ENCODE results near the gene TLCD3A.
"Not testable (repeated sequence)": the region's sequence is repeated elsewhere in the genome, so short reads cannot be mapped to it uniquely, and the experiment has no call there.

TLCD3A gene

DNA sequence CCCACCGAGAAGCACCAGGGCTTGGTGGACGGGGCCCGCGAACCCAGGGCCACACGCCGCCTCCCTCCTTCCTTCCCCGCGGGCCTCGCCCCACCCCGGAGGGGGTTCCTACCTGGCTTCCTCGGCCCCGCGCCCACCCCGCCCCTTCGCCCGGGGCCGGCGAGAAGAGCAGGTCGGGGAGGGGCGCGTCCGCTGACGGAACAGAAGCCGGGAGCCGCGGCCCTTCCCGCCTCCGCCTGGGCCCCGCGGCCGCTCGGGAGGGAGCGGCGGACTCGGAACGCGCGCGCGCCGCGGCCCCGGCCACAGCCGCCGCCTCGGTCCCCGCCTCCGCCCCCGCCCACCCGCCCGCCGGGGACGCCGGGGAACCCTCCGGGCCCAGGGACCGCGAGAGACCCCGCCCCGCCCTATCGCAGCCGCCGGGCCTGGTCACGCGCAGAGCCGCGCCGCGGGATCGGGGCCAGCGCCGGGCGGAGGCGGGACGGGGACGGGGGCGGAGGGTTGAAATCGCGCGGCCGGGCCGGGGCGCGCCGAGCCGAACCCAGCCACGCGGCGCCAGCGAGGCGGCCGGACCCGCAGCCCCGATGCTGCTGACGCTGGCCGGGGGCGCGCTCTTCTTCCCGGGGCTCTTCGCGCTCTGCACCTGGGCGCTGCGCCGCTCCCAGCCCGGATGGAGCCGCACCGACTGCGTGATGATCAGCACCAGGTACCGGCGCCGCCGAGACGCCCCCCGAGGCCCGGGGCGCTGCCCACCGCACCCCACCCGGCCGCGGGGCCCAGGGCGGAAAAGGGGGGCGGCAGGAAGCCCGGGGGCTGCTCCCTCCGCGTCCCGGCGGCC, at the start of gene TLCD3A:
TLCD3A (plus strand) TSS at position 530 of the 835 bp plus-strand sequence; CDS start at position 582, 52 bp downstream.
- DNase-seq: peak; percentile 35 to 56

DNA sequence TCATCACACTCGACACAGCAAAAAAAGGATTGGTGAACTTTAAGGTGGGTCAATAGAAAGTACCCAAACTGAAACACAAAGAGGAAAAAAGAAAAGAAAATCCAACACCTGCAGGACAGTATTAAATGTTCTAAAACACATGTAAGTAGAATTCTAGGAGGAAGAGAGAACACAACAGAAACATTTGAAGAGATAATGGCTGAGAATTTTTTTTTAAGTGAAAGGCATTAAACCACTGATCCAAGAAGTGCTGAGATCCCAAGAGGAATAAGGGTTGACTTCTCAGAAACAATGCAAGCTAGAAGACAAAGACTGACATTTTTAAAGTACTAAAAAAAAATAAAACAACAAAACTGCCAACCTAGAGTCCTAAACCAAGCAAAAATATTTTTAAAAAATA, 49.4 kb upstream of the TLCD3A start:
- DNase-seq: no peak

DNA sequence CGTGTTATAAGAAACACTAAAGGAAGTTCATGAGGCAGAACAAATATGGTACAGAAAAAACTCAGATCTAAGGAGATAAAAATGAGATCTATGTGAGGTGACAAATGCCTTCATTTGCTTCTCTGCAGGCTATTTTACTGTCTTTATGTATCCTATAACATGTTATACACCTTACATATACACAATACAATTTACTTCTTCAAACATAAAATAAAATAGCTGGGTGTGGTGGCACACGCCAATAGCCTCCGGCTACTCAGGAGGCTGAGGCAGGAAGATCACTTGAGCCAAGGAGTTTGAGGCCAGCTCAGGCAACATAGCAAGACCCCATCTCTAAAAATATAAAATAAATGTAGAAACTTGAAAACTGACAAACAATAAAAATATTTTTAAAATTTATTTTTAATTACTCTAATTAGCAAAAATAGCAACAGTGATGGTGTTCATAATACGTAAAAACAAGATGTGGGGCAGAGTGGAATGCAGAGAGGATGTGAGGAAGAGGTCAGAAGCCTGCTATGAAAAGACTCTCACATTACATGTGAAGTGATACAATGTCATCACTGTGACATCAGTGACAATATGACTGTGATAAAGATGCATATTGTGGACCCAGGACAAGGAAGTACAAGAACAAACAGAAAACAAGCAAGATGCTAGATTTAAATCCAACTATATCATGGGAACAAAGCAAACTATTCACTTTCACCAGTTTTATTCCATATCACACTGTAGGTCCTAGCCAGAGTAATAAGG, 48.7 kb upstream of the TLCD3A start:
- no peak for DNase-seq

DNA sequence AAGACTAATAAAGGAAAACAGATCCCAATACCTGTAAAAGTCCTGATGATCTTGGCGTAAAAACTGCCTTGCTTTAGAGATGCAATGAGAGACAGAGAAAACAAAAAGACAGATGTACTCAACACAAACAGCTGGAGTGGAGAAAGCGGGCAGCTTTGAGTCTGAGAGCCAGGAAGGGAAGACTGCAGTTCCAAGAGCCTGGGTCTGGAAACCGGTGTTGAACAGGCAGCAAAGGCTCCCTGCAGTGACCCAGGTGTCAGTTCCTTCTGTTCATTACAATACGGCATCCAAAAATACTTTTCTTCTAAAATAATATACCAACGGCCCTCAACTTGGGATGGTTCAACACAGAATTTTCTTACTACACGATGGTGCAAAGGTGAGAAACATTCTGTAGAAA, 47.4 kb upstream of the TLCD3A start:
- no peak for DNase-seq

DNA sequence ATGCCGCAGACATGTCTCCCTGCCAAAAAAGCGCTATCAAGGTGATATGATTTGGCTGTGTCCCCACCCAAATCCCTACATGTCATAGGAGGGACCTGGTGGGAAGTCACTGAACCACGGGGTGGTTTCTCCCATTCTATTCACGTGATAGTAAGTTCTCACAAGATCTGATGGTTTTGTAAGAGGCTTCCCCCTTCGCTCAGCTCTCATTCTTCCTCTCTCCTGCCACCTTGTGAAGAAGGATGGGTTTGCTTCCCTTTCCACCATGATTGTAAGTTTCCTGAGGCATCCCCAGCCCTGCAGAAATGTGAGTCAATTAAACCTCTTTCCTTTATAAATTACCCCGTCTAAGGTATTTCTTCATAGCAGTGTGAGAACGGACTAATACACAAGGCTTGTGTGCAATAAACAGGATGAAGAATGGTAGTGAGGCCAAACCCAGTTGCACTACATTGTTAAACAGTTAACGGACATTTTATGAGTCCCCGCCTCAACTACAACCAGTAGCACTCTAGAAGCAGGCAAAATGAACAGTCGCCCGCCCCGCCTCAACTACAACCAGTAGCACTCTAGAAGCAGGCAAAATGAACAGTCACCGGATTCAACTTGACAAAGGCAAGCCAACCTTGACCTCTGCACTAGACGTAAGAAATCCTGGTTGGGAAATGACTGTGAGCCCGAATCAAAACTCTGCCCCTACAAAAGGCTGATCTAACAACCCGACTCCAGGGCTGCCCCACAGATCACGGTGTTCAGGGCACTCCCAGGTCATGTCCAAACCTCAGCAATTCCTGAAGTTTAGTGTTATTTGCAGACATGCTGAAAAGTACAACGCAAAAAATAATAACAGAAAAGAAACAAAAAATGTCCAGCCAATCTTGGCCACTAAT, 44.1 kb upstream of the TLCD3A start:
- peak; percentile 11 to 15 for DNase-seq

DNA sequence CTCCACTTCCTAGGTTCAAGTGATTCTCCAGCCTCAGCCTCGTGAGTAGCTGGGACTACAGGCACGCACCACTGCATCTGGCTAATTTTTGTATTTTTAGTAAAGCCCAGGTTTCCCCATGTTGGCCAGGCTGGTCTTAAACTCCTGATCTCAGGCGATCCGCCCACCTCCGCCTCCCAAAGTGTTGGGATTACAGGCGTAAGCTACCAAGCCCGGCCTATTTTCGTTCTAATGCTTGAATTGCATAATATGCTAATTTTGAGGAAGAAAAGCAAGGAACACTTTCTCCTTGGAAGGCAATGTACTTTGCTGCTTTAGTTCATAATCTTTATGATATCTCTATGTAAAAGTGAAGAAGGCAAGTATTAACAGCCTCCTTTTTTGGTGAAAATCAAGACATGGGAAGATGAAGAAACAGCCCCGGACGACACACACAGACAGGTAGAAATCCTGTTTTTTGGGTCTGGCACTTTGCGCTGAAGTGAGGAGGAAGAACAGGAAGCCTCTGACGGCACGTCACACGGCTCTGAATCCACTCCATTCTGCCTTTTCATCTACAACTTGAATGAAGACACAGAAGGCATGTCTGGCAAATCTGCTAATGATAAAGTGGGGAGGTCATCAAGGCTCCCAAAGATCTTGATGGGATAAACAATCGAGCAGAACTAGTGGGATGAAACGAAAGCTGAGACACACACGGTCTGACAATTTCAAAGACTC, 42.7 kb upstream of the TLCD3A start:
- DNase-seq: no peak

DNA sequence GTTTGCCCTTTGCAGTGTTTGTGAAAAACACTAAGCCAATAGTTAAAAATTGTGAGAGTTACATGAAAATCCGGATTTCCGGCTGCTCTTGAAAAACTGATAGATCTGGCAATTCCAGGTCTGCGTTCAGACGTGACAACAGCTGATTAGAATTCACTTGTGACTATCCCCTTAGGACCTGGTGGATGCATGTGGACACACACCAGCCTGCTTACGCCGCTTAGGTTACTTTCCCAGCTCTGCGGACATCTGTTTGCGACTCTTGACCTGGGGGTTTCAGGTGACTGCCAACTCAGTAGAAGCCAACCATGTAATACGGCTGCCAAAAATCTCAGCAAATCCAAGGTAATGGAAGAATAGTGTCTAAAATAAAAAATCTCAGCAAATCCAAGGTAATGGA, 42.0 kb upstream of the TLCD3A start:
- DNase-seq: no peak

DNA sequence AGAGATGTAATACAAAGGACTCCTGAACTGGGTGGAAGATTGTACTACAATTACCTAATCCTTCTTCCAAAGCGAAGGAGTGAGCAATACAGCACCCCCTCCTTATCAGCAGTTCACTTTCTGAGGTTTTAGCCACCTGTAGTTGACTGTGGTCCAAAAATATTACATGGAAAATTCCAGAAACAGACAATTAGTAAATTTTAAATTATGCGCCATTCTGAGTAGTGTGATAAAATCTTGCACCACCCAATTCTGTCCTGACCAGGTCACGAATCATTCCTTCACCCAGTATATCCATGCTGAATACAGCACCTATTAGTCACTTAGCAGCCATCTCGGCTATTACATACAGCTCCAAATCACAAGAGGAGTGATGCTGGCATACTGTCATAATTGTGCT, 41.0 kb upstream of the TLCD3A start:
- DNase-seq: no peak

DNA sequence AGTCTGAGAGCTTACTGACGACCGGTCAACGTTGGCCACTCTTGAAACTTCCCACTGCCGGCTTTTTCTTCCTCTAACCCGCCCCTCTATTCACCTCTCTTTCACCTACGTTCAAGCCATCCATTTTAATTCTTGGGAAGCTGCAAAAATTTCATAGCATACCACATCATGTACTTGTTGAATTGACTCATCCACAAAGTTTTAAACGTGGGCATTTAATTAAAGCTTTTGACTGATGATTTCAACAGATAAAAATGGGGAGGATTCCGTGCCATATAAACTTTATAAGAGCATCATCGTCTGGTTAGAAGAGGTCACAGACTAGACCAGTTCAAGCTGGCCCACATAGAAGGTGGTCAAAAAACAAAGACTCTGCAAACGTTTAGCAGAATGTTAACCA, 40.3 kb upstream of the TLCD3A start:
- no peak for DNase-seq

DNA sequence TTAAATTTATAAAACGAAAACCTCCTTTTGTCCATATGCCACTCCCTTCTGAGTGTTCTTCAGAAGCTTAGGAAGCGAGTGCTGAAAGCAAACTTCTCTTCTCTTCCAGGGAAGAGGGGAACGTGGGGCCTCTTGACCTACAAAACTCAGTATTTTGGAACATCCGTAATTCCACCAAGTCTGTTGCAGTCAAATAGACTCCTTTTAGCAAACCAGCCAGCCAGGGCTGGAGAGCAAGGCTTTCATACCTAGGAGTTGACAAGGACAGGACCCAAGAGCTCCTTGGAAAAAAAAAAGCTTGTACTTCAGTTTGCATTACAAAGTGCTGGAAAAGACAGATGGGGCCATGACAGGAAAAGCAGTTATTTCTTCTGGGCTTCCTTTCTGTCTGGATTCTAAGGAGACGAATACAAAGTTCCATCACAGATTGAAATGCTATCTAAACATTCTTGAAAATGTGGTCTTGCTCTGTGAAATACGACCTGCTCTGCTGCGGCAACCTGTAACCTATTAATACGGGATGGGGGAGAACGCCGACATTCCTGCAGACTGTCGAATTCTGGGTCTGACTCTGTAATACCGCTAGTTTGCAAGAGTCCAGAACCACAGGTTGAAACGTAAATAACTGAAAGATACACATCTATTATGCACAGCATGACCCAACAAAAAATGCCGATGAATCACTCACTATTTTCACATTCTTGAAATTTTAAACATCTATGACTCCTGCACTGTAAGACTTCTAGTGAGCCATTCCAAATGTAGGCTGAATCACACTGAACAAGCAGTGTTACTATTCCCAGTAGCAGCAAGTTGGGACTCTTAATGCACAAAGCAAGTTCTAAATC, 38.4 kb upstream of the TLCD3A start:
- DNase-seq: no peak

DNA sequence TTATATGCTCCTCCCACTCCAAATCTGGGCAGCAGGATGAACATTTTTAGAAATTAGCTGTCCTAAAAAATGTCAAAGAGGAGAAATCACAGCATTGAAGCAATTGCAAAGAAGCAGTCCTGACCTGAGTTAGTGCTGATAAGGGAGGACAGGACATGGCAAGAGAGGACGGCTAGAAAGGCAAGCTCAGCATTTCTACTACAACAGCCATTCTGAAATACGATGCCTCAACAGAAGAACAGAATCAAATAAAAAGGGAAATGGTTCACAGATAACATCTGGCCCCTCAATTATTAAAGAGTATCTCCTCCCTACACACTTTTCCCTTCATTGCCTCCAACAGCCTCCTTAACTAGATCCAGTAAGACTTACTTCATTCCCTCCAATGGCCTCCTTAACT, 36.0 kb upstream of the TLCD3A start:
- no peak for DNase-seq

DNA sequence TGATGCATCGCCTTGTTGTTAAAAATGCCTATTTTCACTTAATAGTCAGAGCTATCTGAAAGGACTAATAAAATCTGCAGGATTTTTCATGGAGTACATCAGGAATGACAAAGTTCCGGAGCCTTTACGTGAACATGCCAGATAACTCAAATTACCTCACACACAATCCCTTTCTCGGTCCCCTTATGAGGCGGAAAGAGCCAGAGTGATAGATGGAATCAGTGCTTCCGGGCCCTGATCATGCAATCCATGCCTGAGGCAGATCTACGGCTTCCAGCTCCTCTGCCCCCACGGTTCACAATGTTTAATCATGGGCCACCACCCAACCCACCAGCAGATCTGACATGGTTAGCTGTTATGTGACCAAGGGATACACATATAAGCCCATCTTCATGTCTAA, 34.7 kb upstream of the TLCD3A start:
- no peak for DNase-seq

DNA sequence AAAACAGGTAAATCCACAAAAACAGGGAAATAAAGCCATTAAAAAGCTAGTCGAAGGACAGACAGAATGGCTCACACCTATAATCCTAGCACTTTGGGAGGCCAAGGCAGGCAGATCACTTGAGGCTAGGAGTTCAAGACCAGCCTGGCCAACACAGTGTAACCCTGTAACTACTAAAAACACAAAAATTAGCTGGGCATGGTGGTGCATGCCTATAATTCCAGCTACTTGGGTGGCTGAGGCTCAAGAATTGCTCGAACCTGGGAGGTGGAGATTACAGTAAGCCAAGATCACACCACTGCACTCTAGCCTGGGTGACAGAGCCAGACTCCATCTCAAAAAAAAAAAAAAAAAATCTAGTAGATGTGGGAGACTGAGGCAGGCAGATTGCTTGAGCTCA, 34.3 kb upstream of the TLCD3A start:
- not testable (repeated sequence) for DNase-seq

DNA sequence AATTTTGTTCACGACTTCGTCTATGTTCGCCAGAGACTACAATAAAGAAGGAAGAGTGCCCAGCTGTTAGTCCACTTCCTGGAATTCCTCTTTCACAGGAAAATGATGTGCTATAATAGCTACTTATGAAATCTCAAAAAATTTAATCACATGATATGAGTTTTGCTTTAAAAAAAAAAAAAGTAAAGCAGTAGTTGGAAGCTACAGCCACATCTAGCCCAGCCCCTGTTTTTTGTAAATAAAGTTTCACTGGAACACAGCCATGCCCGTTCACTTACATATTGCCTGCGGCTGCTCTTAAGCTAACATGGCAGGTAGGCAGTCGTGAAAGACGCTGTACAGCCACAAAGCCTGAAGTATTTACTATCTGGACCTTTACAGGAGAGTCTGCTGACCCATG, 33.1 kb upstream of the TLCD3A start:
- DNase-seq: no peak

DNA sequence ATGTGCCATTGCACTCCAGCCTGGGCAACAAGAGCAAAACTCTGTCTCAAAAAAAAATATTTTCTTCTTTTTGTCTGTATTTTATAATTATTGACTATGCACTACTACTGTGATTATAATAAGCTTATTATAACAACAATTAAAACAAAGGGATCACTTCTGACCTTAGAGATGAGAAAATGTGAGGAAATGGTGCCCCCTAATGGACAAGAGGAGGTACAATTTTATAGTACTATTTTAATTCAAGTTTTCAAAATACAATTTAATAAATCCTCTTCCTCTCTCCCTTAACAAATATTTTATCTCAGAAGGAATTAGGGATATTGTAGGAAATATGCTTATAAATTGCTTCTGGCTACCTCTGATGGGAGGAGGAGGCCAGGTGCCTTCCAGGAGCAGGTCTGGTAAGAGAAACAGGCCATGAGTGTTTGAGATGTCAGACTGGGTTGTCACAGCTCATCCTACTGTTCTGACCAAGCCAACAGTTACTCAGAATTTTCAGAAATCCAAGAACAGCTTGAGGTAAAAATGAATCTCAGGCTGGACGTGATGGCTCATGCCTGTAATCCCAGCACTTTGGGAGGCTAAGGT, 31.8 kb upstream of the TLCD3A start:
- DNase-seq: peak in 1 of 2 donors; percentile 64

DNA sequence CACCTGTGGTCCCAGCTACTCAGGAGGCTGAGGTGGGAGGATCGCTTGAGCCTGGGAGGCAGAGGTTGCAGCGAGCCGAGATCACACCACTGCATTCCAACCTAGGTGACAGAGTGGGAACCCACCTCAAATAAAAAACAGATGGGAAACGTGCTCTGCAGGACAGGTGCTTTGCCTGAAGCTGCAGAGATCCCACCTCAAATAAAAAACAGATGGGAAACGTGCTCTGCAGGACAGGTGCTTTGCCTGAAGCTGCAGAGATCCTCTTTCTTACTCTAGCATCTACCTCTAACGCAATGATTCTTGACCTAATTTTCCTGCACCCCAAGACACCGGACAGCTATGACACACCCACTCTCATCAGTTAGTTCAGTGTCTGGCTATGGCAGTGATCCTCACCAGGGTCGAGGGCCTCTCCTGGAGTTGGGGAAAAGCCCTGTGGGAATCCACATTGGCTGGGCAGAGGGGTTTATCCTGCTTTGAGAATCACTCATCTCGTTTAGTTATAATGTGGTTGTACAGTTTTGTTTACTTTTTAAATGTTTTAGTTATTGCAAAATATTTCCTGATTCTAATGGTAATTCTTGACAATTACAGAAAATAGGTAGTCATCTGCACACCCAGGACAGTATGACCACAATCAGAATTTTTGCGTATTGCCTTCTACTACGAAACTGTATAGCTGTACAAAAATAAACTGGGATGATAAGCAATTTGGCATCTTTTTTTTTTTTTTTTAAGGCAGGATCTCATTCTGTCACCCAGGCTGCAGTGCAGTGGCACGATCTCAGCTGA, 29.1 kb upstream of the TLCD3A start:
- DNase-seq: no peak

DNA sequence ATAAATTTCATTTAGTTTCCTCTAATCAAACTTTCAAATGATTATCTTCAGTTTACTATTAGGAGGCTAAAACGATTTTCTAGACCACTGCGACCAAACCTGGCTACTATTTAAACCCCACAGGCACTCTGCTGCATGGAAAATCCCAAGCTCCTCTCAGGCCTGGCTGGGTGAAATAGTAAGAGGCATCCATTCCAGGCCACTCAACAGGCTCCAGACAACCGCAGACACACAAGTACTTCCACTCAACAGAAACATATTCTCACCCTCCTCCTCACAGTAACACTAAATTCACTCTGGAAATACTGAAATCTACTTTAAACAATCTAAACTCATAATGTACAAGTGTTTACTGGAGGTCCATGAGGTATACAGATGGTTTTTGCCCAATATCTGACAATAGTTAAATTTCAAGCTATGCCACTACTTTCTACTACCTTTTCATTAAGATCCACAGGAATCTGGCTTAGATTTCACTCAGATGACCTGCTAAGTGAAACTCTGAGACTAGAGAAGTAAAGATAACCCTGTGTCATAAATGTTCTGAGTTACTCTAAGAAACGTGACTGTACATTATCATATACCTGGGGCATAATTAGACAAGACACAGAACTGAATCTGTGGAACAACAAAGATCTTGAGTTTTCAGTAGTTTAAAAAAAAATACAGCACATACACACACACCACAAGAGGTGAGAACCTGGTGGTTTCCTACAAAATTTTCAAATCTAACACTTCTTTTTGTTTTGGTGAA, 28.1 kb upstream of the TLCD3A start:
- no peak for DNase-seq

DNA sequence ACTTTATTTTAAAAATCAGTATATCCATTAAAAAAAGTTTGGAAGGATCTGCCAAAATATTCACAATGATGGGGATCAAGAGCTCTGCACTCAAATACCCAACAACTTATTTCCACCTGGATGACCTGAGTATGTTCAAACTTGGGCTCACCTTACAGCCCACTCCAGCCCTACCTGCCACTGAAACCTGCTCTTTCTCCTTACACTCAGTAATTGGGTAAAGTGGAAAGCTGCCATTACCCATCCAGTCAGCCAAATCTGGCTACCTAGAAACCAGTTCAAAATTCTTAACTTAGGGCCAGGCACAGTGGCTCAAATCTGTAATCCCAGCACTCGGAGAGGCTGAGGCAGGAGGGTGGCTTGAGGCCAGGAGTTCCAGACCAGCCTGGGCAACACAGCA, 27.4 kb upstream of the TLCD3A start:
- DNase-seq: no peak

DNA sequence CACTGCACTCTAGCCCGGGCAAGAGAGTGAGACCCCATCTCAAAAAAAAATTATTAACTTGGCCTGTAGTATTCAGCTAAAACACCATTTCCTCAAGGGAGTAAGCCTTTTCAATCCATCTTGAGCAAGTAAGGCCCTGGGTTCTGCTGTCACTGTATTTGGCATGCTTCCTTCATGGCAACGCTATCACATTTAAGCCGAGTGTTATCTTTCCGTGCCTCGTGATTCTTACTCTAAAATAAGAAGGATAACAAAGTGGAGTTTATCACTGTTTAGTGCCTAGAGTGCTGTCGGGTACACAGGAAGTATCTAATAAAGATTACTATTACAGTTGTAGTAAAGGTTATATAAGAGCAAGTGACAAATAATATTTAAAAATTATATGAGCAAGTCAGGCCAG, 26.5 kb upstream of the TLCD3A start:
- no peak for DNase-seq

DNA sequence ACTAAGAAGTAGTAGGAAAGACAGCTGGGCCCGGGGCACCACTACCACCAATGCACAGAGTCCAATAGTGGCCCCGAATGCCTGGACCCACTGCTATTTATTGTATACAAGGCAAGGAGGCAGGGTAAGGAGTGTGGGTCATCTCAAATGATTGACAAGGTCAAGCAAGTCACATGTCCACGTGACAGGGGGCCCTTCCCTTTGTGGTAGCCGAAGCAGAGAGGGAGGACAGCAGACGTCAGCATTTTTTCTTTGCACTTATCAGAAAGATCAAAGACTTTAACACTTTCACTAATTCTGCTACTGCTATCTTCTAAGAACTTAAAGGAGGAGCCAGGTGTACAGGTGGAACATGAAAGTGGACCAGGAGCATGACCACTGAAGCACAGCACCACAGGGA, 24.3 kb upstream of the TLCD3A start:
- DNase-seq: no peak

Measured in CD4-positive, alpha-beta T cell treated with Interleukin-1 beta for 1 hour (primary cell).